Endodermal cell (in vitro differentiated cells): ENCODE results near the gene CCDC192. TPM values are rescaled to one million over a fixed set of nuclear protein-coding genes. Genes with fewer than 3 reads are reported as not detected.

Experiments
- DNase-seq: peaks from one replicate; pipeline ENCODE4 v3.0.0-alpha.2; 2017
- H3K27ac ChIP-seq: 2 replicates; pipeline ENCODE4 v1.5.1; 2013; ENCODE audit warnings: mild to moderate bottlenecking, low read depth, low read length, moderate library complexity
- H3K27me3 ChIP-seq: 2 replicates; pipeline ENCODE4 v1.6.1; 2013; ENCODE audit warnings: mild to moderate bottlenecking, low read length, moderate library complexity; ENCODE audit not compliant: insufficient read depth, control insufficient read depth, poor library complexity, severe bottlenecking
- H3K36me3 ChIP-seq: 2 replicates; pipeline ENCODE4 v1.7.0; 2013; ENCODE audit warnings: mild to moderate bottlenecking, low read length, moderate library complexity; ENCODE audit not compliant: control insufficient read depth, insufficient read depth
- H3K4me1 ChIP-seq: one replicate; pipeline ENCODE4 v1.7.0; 2013; ENCODE audit warnings: low read length; ENCODE audit not compliant: control insufficient read depth, insufficient read depth
- H3K4me3 ChIP-seq: 2 replicates; pipeline ENCODE4 v1.5.1; 2013; ENCODE audit warnings: mild to moderate bottlenecking, low read length, moderate library complexity
- H3K9ac ChIP-seq: 2 replicates; pipeline ENCODE4 v1.6.1; 2013; ENCODE audit warnings: mild to moderate bottlenecking, low read length, moderate library complexity; ENCODE audit not compliant: poor library complexity, severe bottlenecking; ENCODE audit errors: extremely low read depth
- H3K9me3 ChIP-seq: 2 replicates; pipeline ENCODE4 v1.6.1; 2013; ENCODE audit warnings: mild to moderate bottlenecking, low read length, moderate library complexity; ENCODE audit not compliant: control insufficient read depth
- H3K27ac Mint-ChIP-seq: 2 replicates; pipeline ENCODE4 v1.8.0; 2020; ENCODE audit warnings: mixed read lengths
- H3K27me3 Mint-ChIP-seq: 2 replicates; pipeline ENCODE4 v1.8.0; 2021; ENCODE audit warnings: mild to moderate bottlenecking, mixed read lengths; ENCODE audit not compliant: insufficient read depth
- H3K36me3 Mint-ChIP-seq: 2 replicates; pipeline ENCODE4 v1.8.0; 2020; ENCODE audit warnings: low read depth, mixed read lengths
- H3K4me1 Mint-ChIP-seq: 2 replicates; pipeline ENCODE4 v1.8.0; 2020; ENCODE audit warnings: mixed read lengths
- H3K4me3 Mint-ChIP-seq: 2 replicates; pipeline ENCODE4 v1.8.0; 2020; ENCODE audit warnings: mild to moderate bottlenecking, moderate library complexity, mixed read lengths
- H3K9me3 Mint-ChIP-seq: 2 replicates; pipeline ENCODE4 v1.8.0; 2020; ENCODE audit warnings: mild to moderate bottlenecking, mixed read lengths
- WGBS, 2 experiments: methylation state at CpG; one replicate each; pipeline versions ENCODE4 v1.1.5 to v1.1.7; 2013; ENCODE audit warnings: missing lambda C conversion rate in 2 of 2, mixed read lengths in 1 of 2; ENCODE audit not compliant: insufficient coverage in 1 of 2, insufficient read length in 1 of 2; 5-methylcytosine and 5-hydroxymethylcytosine counted together
- total RNA-seq, 2 donors: library from RNA; stranded (reverse); fragmentation: NEBNext Ultra II Directional in 1 of 2; extraction: Animal tissue kit (Norgen Biotek cat#: 25700) in 1 of 2; gene quantifications; 2 replicates in 1 of 2; 3 replicates in 1 of 2; pipeline ENCODE4 v1.2.1, GENCODE V29; 2021
- TF ChIP-seq, protein P1 (sequence below): fragments of 200-600 bp; sonication (generic); conservative IDR thresholded peaks from 2 replicates; pipeline ENCODE4 v1.5.0; 2021; ENCODE audit warnings: antibody characterized with exemption, mild to moderate bottlenecking

Gene CCDC192
- total RNA-seq, 2 donors from 2014 or later: 0.48 to 1.3 TPM

DNA sequence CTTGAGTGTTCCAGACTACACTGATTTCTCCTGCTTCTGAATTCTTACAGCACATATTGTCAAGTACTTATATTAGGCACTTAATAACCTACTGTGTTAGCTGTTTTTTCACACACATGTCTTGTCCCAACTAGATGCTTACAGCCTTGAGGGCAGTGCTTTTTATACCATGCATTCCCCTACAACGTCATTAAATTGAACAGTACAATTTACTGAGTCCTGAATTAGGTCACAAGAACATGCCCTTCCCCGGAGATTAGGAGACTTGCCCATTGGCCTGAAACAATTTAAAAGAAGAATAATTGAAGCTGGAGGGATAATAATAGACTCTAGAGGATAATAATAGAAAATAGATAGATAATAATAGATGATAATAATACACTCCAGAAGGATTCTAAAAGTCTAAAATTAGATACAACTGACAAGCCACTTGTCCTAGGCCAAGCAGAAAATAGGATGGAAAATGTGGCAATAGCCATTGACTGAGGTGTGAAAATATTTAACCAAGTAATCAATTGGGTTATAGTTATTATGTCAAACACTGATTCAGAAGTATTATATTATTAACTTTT lies 267.7 kb downstream of the CCDC192 start:
- Mint-ChIP-seq H3K27ac (no peak overlapping the region), H3K36me3 (no peaks in the 10 kb centered on the region), H3K4me3 (no peak overlapping the region), H3K4me1 (no peaks in the 10 kb centered on the region), H3K27me3 (no peaks in the 10 kb centered on the region), H3K9me3 (no peaks in the 10 kb centered on the region)
- TF ChIP-seq, protein P1, sequence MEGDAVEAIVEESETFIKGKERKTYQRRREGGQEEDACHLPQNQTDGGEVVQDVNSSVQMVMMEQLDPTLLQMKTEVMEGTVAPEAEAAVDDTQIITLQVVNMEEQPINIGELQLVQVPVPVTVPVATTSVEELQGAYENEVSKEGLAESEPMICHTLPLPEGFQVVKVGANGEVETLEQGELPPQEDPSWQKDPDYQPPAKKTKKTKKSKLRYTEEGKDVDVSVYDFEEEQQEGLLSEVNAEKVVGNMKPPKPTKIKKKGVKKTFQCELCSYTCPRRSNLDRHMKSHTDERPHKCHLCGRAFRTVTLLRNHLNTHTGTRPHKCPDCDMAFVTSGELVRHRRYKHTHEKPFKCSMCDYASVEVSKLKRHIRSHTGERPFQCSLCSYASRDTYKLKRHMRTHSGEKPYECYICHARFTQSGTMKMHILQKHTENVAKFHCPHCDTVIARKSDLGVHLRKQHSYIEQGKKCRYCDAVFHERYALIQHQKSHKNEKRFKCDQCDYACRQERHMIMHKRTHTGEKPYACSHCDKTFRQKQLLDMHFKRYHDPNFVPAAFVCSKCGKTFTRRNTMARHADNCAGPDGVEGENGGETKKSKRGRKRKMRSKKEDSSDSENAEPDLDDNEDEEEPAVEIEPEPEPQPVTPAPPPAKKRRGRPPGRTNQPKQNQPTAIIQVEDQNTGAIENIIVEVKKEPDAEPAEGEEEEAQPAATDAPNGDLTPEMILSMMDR: no peak
- DNase-seq: no peak
- 67 to 94% methylated on average over 1 to 2 of the region's 2 CpGs for WGBS, 2 experiments
- Histone ChIP-seq H3K36me3 (no peaks in the 10 kb centered on the region), H3K9ac (no peak overlapping the region), H3K9me3 (no peaks in the 10 kb centered on the region), H3K27me3 (no peaks in the 10 kb centered on the region), H3K27ac (no peak overlapping the region), H3K4me3 (no peak overlapping the region), H3K4me1 (no peaks in the 10 kb centered on the region)

DNA sequence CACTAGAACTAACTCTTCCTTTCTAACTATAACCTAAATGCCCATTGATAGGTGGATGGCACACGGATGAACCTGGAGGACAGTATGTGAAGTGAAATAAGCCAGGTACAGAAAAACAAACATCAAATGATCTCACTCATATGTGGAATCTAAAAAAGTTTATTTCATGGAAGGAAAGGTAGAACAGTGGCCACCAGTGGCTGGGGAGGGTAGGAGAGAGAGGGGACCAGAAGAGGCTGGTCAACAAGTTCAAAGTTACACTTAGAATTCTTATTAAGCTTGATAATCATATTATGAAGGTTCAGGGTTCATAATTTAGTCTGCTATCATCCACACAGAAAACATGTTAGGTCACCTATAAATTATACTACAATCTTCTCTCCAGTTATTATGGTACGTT lies 272.8 kb downstream of the CCDC192 start:
- Histone ChIP-seq H3K4me3 (no peak overlapping the region), H3K27ac (no peak overlapping the region), H3K9me3 (no peaks in the 10 kb centered on the region), H3K27me3 (no peaks in the 10 kb centered on the region), H3K4me1 (no peaks in the 10 kb centered on the region), H3K9ac (no peak overlapping the region), H3K36me3 (no peaks in the 10 kb centered on the region)
- 98 to 100% methylated on average over 1 of the region's 2 CpGs for WGBS, 2 experiments
- Mint-ChIP-seq H3K27ac (no peak overlapping the region), H3K36me3 (no peaks in the 10 kb centered on the region), H3K27me3 (no peaks in the 10 kb centered on the region), H3K4me3 (no peak overlapping the region), H3K4me1 (peaks cover 11% of the 10 kb centered on the region), H3K9me3 (no peaks in the 10 kb centered on the region)
- TF ChIP-seq, protein P1: peak; percentile 65
- no peak for DNase-seq

DNA sequence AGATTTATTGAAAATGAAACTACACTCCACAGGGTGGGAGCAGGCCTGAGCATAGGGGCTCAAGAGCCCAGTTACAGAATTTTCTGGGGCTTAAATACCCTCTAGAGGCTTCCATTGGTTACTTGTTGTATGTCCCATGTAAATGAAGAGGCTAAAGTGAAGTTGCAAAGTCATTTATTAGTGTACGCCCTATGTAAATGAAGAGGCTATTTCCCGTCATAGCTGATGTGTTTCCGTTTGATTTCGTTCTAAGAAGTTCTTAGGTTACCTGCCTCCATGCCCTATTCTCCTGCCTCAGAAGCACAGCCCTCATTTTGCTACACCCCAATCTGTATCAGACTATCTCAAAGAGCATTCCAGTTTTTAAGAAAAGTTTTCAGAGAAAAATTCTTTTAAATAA lies 273.3 kb downstream of the CCDC192 start:
- no peak overlapping the region for H3K27ac Mint-ChIP-seq
- DNase-seq: no peak
- peaks cover 17% of the 10 kb centered on the region for H3K4me1 Mint-ChIP-seq
- H3K4me3 ChIP-seq: no peak overlapping the region
- H3K4me3 Mint-ChIP-seq: no peak overlapping the region
- no peaks in the 10 kb centered on the region for H3K36me3 Mint-ChIP-seq
- no peaks in the 10 kb centered on the region for H3K27me3 Mint-ChIP-seq
- H3K9me3 Mint-ChIP-seq: no peaks in the 10 kb centered on the region
- TF ChIP-seq, protein P1: no peak
- no peaks in the 10 kb centered on the region for H3K27me3 ChIP-seq
- H3K27ac ChIP-seq: no peak overlapping the region
- no peaks in the 10 kb centered on the region for H3K9me3 ChIP-seq
- no peak overlapping the region for H3K9ac ChIP-seq
- no peaks in the 10 kb centered on the region for H3K4me1 ChIP-seq
- H3K36me3 ChIP-seq: no peaks in the 10 kb centered on the region
- WGBS, 2 experiments: 96% methylated on average over 4 of the region's 4 CpGs
